K562 (cell line): Measurements from ENCODE around the gene KRTCAP2. TPM values are rescaled to one million over a fixed set of nuclear protein-coding genes. Genes with fewer than 3 reads are reported as not detected.

ENCODE experiments used
- CHD7 ChIP-seq: fragments of 200-600 bp; sonication (generic); IDR thresholded peaks from one replicate; pipeline ENCODE4 v1.6.1; 2012; ENCODE audit warnings: mild to moderate bottlenecking, low read depth, low read length, inconsistent platforms
- CXXC5 ChIP-seq: fragments of 250-450 bp; sonication (Bioruptor Pico); IDR thresholded peaks from 2 replicates; pipeline ENCODE4 v1.8.0; 2022; ENCODE audit warnings: inconsistent platforms, mild to moderate bottlenecking, moderate library complexity
- E2F6 ChIP-seq, 2 experiments: IDR thresholded peaks; 2 replicates each; pipeline ENCODE4 v1.6.1; 2011; ENCODE audit warnings: borderline replicate concordance in 1 of 2, control low read depth in 1 of 2, low read depth in 1 of 2, low read length in 1 of 2, mild to moderate bottlenecking in 1 of 2, mixed read lengths in 1 of 2, moderate library complexity in 1 of 2; ENCODE audit not compliant: insufficient read depth in 1 of 2, insufficient read length in 1 of 2, poor library complexity in 1 of 2, severe bottlenecking in 1 of 2; ENCODE audit errors: extremely low read depth in 1 of 2
- EP400 ChIP-seq: fragments of 450-650 bp; IDR thresholded peaks from 2 replicates; pipeline ENCODE4 v1.6.1; 2017; ENCODE audit warnings: antibody characterized with exemption, mild to moderate bottlenecking, moderate library complexity
- GATAD2B ChIP-seq: fragments of 450-650 bp; IDR thresholded peaks from 2 replicates; pipeline ENCODE4 v1.6.1; 2017; ENCODE audit warnings: mild to moderate bottlenecking, borderline replicate concordance
- MTA1 ChIP-seq: fragments of 450-650 bp; IDR thresholded peaks from 2 replicates; pipeline ENCODE4 v1.6.1; 2017; ENCODE audit warnings: borderline replicate concordance
- PHF21A ChIP-seq: fragments of 450-650 bp; IDR thresholded peaks from 2 replicates; pipeline ENCODE4 v1.6.1; 2017; ENCODE audit warnings: low read depth, borderline replicate concordance
- SMARCC2 ChIP-seq: fragments of 450-650 bp; IDR thresholded peaks from 2 replicates; pipeline ENCODE4 v1.6.1; 2017; ENCODE audit warnings: antibody characterized with exemption, moderate library complexity, mild to moderate bottlenecking, low read depth
- U2AF1 ChIP-seq: fragments of 200-400 bp; formaldehyde crosslinking; optimal IDR thresholded peaks from 2 replicates; pipeline ENCODE3; 2017; ENCODE audit warnings: mild to moderate bottlenecking, low read depth, low read length, moderate library complexity
- XRCC4 ChIP-seq: IDR thresholded peaks from one replicate; pipeline ENCODE4 v1.6.1; 2011; ENCODE audit not compliant: insufficient read depth, insufficient read length; ENCODE audit errors: extremely low read depth
- YBX1 ChIP-seq: fragments of 450-650 bp; IDR thresholded peaks from 2 replicates; pipeline ENCODE4 v1.7.1; 2016; ENCODE audit warnings: mild to moderate bottlenecking
- polyA plus RNA-seq, 8 experiments: library from polyadenylated mRNA; depleted of rRNA in 4 of 8; stranded (reverse) in 5 of 8; unstranded in 3 of 8; fragments of >200 nt; fragmentation: Nextera tagmentation in 2 of 8; fragmentation: Illumina TruSeq in 1 of 8; extraction: Ambion mirVana in 2 of 8; extraction: Trizol in 1 of 8; gene quantifications; 2 replicates each; pipeline versions ENCODE4 v1.2.1 to v1.2.3, GENCODE V29; 2011 to 2014; ENCODE audit warnings: inconsistent platforms in 1 of 8, missing spikeins in 1 of 8
- total RNA-seq, 7 experiments: library from RNA; depleted of rRNA in 6 of 7; stranded (reverse); fragments of >200 nt in 6 of 7; fragmentation: Illumina TruSeq in 2 of 7; extraction: Trizol in 2 of 7; gene quantifications; 2 replicates each; pipeline versions ENCODE4 v1.2.1 to v1.2.3, GENCODE V29; 2011 to 2021; ENCODE audit warnings: low replicate concordance in 1 of 7
- TF ChIP-seq, protein P1 (sequence below), 2 experiments: IDR thresholded peaks; 2 replicates each; pipeline ENCODE4 v1.6.1; 2012; ENCODE audit warnings: improper control_type of control experiment in 2 of 2, low read depth in 2 of 2, low read length in 2 of 2, borderline replicate concordance in 1 of 2

The KRTCAP2 gene
- total and polyA plus RNA-seq, 9 of the 15 experiments (the other 6 are each of a cell fraction or from before 2014, with no cell fraction given), result 126 to 436 (median 244) TPM

DNA sequence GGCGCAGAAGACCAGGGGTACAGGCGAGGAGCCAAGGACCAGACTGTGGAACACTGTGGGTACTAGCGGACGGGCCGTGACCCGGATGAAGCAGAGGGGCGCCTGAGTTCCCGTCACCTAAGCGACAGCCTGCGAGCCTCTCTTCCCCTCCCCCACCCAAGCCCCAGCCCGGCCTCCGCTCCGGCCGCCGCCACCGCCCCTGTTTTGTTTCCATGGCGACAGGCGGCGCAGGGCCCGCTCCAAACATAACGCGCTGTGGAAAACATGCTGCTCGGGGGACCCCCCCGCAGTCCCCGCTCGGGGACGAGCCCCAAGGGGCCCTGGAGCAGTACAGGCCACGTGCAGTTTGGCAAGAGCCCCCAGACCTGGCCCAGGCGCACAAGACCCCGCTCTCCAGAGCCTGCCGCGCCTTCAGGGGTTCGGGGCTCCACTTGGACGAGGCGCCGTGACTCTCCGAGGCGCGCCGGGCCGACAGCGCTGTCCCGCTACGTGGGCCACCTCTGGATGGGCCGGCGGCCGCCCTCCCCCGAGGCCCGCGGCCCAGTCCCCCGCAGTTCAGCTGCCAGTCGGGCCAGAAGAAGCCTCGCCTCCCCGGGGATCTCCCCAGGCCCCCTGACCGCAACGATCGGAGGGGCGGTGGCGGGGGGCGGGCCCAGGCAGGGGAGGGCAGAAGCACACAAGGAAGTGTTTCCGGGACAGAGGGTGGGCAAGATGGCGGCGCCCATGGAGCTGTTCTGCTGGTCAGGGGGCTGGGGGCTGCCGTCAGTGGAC is 35.6 kb upstream of the KRTCAP2 start, which contains the start of gene MTX1 (continued):
- TF ChIP-seq E2F6 (IDR thresholded peaks at IDR 0.05; ENCODE audit: borderline replicate concordance in 1 of 2, extremely low read depth in 1 of 2, insufficient read depth in 1 of 2, insufficient read length in 1 of 2, low read depth in 1 of 2, low read length in 1 of 2, poor library complexity in 1 of 2, severe bottlenecking in 1 of 2) (peak; percentile 56 to 68), PHF21A (no peak), CHD7 (no peak), SMARCC2 (no peak), U2AF1 (peak; percentile 87), GATAD2B (no peak), CXXC5 (peak; percentile 74), XRCC4 (no peak), EP400 (peak; percentile 84), MTA1 (peak; percentile 95), YBX1 (no peak)
- TF ChIP-seq, protein P1, sequence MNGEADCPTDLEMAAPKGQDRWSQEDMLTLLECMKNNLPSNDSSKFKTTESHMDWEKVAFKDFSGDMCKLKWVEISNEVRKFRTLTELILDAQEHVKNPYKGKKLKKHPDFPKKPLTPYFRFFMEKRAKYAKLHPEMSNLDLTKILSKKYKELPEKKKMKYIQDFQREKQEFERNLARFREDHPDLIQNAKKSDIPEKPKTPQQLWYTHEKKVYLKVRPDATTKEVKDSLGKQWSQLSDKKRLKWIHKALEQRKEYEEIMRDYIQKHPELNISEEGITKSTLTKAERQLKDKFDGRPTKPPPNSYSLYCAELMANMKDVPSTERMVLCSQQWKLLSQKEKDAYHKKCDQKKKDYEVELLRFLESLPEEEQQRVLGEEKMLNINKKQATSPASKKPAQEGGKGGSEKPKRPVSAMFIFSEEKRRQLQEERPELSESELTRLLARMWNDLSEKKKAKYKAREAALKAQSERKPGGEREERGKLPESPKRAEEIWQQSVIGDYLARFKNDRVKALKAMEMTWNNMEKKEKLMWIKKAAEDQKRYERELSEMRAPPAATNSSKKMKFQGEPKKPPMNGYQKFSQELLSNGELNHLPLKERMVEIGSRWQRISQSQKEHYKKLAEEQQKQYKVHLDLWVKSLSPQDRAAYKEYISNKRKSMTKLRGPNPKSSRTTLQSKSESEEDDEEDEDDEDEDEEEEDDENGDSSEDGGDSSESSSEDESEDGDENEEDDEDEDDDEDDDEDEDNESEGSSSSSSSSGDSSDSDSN (IDR thresholded peaks at IDR 0.05; ENCODE audit: borderline replicate concordance in 1 of 2, low read depth in 2 of 2, low read length in 2 of 2), result no peak
